HepG2 (cell line): ENCODE results near the gene IGFBP5. TPM values are rescaled to one million over a fixed set of nuclear protein-coding genes. Genes with fewer than 3 reads are reported as not detected.
A peak's percentile ranks its signal among the peaks of the same experiment; 100 is the strongest.

Experiments used
- ASH2L ChIP-seq: fragments of 300-600, 200-600 bp; sonication (generic); IDR thresholded peaks from 2 replicates; pipeline ENCODE4 v1.7.0; 2017; ENCODE audit warnings: low read depth, mild to moderate bottlenecking, moderate library complexity, mixed read lengths, low read length; ENCODE audit not compliant: insufficient read length
- BHLHE40 ChIP-seq: IDR thresholded peaks from 2 replicates; pipeline ENCODE4 v1.6.1; 2011; ENCODE audit warnings: low read length, improper control_type of control experiment
- EP300 ChIP-seq, 3 experiments: sonication (generic) in 1 of 3; formaldehyde crosslinking in 1 of 3; IDR thresholded peaks; 2 replicates each; pipeline versions ENCODE4 v1.5.1 to v1.6.1; 2011 to 2020; ENCODE audit warnings: low read depth in 2 of 3, low read length in 2 of 3, borderline replicate concordance in 1 of 3, improper control_type of control experiment in 1 of 3, mild to moderate bottlenecking in 1 of 3, missing genetic modification reagents in 1 of 3, moderate library complexity in 1 of 3
- MED1 ChIP-seq: sonication (generic); formaldehyde crosslinking; IDR thresholded peaks from 2 replicates; pipeline ENCODE4 v1.4.0; 2020; ENCODE audit warnings: missing genetic modification reagents
- MLLT10 ChIP-seq: sonication (generic); formaldehyde crosslinking; IDR thresholded peaks from 2 replicates; pipeline ENCODE4 v1.4.0; 2020; ENCODE audit warnings: missing genetic modification reagents
- MYC ChIP-seq: sonication (generic); formaldehyde crosslinking; IDR thresholded peaks from 2 replicates; pipeline ENCODE4 v1.9.0; 2021; ENCODE audit warnings: missing genetic modification reagents, borderline replicate concordance
- NFATC3 ChIP-seq: sonication (generic); formaldehyde crosslinking; IDR thresholded peaks from 2 replicates; pipeline ENCODE4 v1.5.1; 2020; ENCODE audit warnings: mild to moderate bottlenecking, missing genetic modification reagents
- NFE2L1 ChIP-seq: sonication (generic); formaldehyde crosslinking; IDR thresholded peaks from 2 replicates; pipeline ENCODE4 v1.4.0; 2020; ENCODE audit warnings: missing genetic modification reagents, mild to moderate bottlenecking, borderline replicate concordance
- NFIC ChIP-seq: IDR thresholded peaks from 2 replicates; pipeline ENCODE4 v1.6.1; 2012; ENCODE audit warnings: mild to moderate bottlenecking, low read length, inconsistent platforms
- POLR2AphosphoS5 ChIP-seq: IDR thresholded peaks from 2 replicates; pipeline ENCODE4 v1.6.1; 2012; ENCODE audit warnings: low read depth, low read length
- PRPF4 ChIP-seq: fragments of 200-400 bp; formaldehyde crosslinking; IDR thresholded peaks from 2 replicates; pipeline ENCODE4 v1.6.1; 2016; ENCODE audit warnings: low read length, low read depth; ENCODE audit not compliant: poor library complexity, severe bottlenecking
- RAD51 ChIP-seq: fragments of 450-650 bp; IDR thresholded peaks from 2 replicates; pipeline ENCODE4 v1.6.1; 2016; ENCODE audit warnings: borderline replicate concordance
- RCOR2 ChIP-seq: IDR thresholded peaks from 2 replicates; pipeline ENCODE4 v1.6.1; 2016; ENCODE audit warnings: missing biosample characterization, missing genetic modification reagents
- REL ChIP-seq: sonication (generic); formaldehyde crosslinking; conservative IDR thresholded peaks from 2 replicates; pipeline ENCODE4 v1.8.0; 2022; ENCODE audit warnings: mild to moderate bottlenecking, missing genetic modification reagents, moderate library complexity
- RFXAP ChIP-seq: sonication (generic); formaldehyde crosslinking; IDR thresholded peaks from 2 replicates; pipeline ENCODE4 v1.4.0; 2020; ENCODE audit warnings: missing genetic modification reagents, borderline replicate concordance
- SCMH1 ChIP-seq: sonication (generic); formaldehyde crosslinking; IDR thresholded peaks from 2 replicates; pipeline ENCODE4 v1.9.0; 2021; ENCODE audit warnings: missing genetic modification reagents, mild to moderate bottlenecking, borderline replicate concordance
- SP140L ChIP-seq: sonication (generic); formaldehyde crosslinking; IDR thresholded peaks from 2 replicates; pipeline ENCODE4 v1.4.0; 2020; ENCODE audit warnings: missing genetic modification reagents, borderline replicate concordance
- SRF ChIP-seq: IDR thresholded peaks from 2 replicates; pipeline ENCODE4 v1.6.1; 2011; ENCODE audit warnings: mild to moderate bottlenecking, low read depth, low read length, moderate library complexity
- TGIF2 ChIP-seq: IDR thresholded peaks from 2 replicates; pipeline ENCODE4 v1.6.1; 2016; ENCODE audit warnings: control low read depth, missing compliant biosample characterization
- YEATS2 ChIP-seq: sonication (generic); formaldehyde crosslinking; IDR thresholded peaks from 2 replicates; pipeline ENCODE4 v1.4.0; 2020; ENCODE audit warnings: missing genetic modification reagents, borderline replicate concordance
- ZBTB3 ChIP-seq: sonication (generic); formaldehyde crosslinking; IDR thresholded peaks from 2 replicates; pipeline ENCODE4 v1.4.0; 2020; ENCODE audit warnings: low read depth, mild to moderate bottlenecking, moderate library complexity, missing genetic modification reagents, borderline replicate concordance
- ZNF3 ChIP-seq: IDR thresholded peaks from 2 replicates; pipeline ENCODE4 v1.7.0; 2017; ENCODE audit warnings: inconsistent platforms
- ZNF501 ChIP-seq: sonication (generic); formaldehyde crosslinking; IDR thresholded peaks from 2 replicates; pipeline ENCODE4 v1.5.1; 2020; ENCODE audit warnings: mild to moderate bottlenecking, moderate library complexity, missing genetic modification reagents
- ZNF562 ChIP-seq: sonication (generic); formaldehyde crosslinking; IDR thresholded peaks from 2 replicates; pipeline ENCODE4 v1.8.0; 2022; ENCODE audit warnings: missing genetic modification reagents, borderline replicate concordance
- ZNF777 ChIP-seq: sonication (generic); formaldehyde crosslinking; IDR thresholded peaks from 2 replicates; pipeline ENCODE4 v1.4.0; 2020; ENCODE audit warnings: missing genetic modification reagents
- ZSCAN30 ChIP-seq: sonication (generic); formaldehyde crosslinking; IDR thresholded peaks from 2 replicates; pipeline ENCODE4 v1.5.0; 2020; ENCODE audit warnings: mild to moderate bottlenecking, missing genetic modification reagents
- polyA plus RNA-seq, 8 experiments: library from polyadenylated mRNA; depleted of rRNA in 3 of 8; stranded (reverse) in 7 of 8; unstranded in 1 of 8; fragments of >200 nt; fragmentation: Illumina TruSeq in 4 of 8; extraction: Trizol in 4 of 8; gene quantifications; 2 replicates each; pipeline versions ENCODE4 v1.2.1 to v1.2.3, GENCODE V29; 2011 to 2016; ENCODE audit warnings: low read depth in 4 of 8, missing spikeins in 1 of 8, mixed read lengths in 1 of 8; ENCODE audit not compliant: insufficient read depth in 1 of 8
- total RNA-seq, 5 experiments: library from RNA; depleted of rRNA; stranded (reverse); fragments of >200 nt; fragmentation: Illumina TruSeq; extraction: Trizol; gene quantifications; 2 replicates each; pipeline ENCODE4 v1.2.3, GENCODE V29; 2016; ENCODE audit warnings: low read depth in 1 of 5
- TF ChIP-seq, protein P1 (sequence below): IDR thresholded peaks from 2 replicates; pipeline ENCODE4 v1.6.1; 2016; ENCODE audit warnings: missing biosample characterization, missing genetic modification reagents, low read depth
- TF ChIP-seq, protein P2 (sequence below): sonication (generic); formaldehyde crosslinking; IDR thresholded peaks from 2 replicates; pipeline ENCODE4 v1.9.0; 2022; ENCODE audit warnings: missing genetic modification reagents, mild to moderate bottlenecking, borderline replicate concordance

IGFBP5 gene
- total and polyA plus RNA-seq, 2 of the 13 experiments (the other 11 are each of a cell fraction or from before 2014, with no cell fraction given), result 0.15 TPM; not detected in 1

DNA sequence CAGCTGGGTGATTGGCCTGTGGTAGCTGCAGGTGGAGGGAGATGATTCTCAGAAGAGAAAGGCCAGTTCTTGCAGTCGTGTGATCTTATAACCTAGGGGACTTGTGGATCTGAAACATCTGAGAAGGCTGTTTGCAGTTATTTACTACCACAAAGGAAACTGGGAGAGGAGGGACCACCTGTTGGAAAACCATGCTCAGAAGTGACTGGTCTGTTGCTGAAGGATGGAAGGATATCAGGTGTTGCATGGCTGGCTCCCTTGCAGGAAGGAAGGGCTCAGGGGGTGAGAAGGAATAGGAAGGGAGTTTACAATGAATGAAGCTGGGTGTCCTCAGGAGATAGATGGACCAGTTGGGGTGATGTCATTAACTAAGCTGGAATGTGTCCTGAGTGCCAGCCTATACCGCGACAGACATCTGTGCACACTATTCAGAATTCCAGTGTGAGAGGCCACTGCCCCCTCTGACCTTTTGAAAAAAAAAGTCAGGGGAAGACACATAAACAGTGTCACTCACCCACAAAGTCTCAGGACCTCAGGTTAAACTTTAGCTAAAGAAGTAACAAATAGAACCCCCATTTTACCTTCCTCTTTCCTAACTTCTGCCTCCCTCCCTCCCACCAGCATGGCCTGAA is 44.6 kb downstream of the IGFBP5 start (continued):
- TF ChIP-seq RAD51 (no peak), RFXAP (no peak), ASH2L (no peak), ZNF777 (CRISPR knock-in tag) (no peak), PRPF4 (no peak), MLLT10 (CRISPR knock-in tag) (no peak), SP140L (CRISPR knock-in tag) (no peak), SCMH1 (CRISPR knock-in tag) (no peak), ZSCAN30 (CRISPR knock-in tag) (no peak), MYC (CRISPR knock-in tag) (no peak), ZNF501 (CRISPR knock-in tag) (no peak), TGIF2 (no peak), RCOR2 (no peak), ZBTB3 (CRISPR knock-in tag) (no peak), YEATS2 (no peak), NFATC3 (CRISPR knock-in tag) (no peak), NFIC (no peak), ZNF562 (CRISPR knock-in tag) (no peak), BHLHE40 (no peak), MED1 (CRISPR knock-in tag) (peak; percentile 55), EP300 (IDR thresholded peaks at IDR 0.05; ENCODE audit: low read depth in 2 of 2, low read length in 2 of 2) (no peak), EP300 (CRISPR knock-in tag; IDR thresholded peaks at IDR 0.05; ENCODE audit: borderline replicate concordance) (no peak), ZNF3 (CRISPR knock-in tag) (no peak), POLR2AphosphoS5 (no peak), REL (CRISPR knock-in tag) (no peak), SRF (no peak), NFE2L1 (CRISPR knock-in tag) (no peak)
- TF ChIP-seq, protein P1, sequence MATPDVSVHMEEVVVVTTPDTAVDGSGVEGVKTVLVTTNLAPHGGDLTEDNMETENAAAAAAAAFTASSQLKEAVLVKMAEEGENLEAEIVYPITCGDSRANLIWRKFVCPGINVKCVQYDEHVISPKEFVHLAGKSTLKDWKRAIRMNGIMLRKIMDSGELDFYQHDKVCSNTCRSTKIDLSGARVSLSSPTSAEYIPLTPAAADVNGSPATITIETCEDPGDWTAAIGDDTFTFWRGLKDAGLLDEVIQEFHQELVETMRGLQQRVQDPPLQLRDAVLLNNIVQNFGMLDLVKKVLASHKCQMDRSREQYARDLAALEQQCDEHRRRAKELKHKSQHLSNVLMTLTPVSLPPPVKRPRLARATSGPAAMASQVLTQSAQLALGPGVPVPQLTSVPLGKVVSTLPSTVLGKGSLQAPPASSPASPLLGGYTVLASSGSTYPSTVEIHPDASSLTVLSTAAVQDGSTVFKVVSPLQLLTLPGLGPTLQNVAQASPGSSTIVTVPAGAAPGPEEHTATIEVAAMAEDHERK (CRISPR knock-in tag), result no peak
- TF ChIP-seq, protein P2, sequence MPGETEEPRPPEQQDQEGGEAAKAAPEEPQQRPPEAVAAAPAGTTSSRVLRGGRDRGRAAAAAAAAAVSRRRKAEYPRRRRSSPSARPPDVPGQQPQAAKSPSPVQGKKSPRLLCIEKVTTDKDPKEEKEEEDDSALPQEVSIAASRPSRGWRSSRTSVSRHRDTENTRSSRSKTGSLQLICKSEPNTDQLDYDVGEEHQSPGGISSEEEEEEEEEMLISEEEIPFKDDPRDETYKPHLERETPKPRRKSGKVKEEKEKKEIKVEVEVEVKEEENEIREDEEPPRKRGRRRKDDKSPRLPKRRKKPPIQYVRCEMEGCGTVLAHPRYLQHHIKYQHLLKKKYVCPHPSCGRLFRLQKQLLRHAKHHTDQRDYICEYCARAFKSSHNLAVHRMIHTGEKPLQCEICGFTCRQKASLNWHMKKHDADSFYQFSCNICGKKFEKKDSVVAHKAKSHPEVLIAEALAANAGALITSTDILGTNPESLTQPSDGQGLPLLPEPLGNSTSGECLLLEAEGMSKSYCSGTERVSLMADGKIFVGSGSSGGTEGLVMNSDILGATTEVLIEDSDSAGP (CRISPR knock-in tag), result no peak
